Measurements from ENCODE around the gene UGT1A10. TPM values are rescaled to one million over a fixed set of nuclear protein-coding genes. Genes with fewer than 3 reads are reported as not detected.
"Not testable (repeated sequence)": the region's sequence is repeated elsewhere in the genome, so short reads cannot be mapped to it uniquely, and the experiment has no call there.

UGT1A10 gene
- total RNA-seq (2021) = not detected in 2 replicates
- long read RNA-seq = 0 reads

GRCh38 chr2:233636306-233636705, at the start of gene UGT1A10:
Gene UGT1A10 (plus strand): TSS chr2:233636448. CDS start chr2:233636523, 75 bp downstream.
- not testable (repeated sequence) for H3T11ph ChIP-seq (ENCODE audit: low read length); H3K4me2 ChIP-seq (ENCODE audit: insufficient read depth, insufficient read length, low read length); H3K36me3 Mint-ChIP-seq (ENCODE audit: insufficient read depth in 1 of 3, low read depth in 3 of 3); H3K14ac ChIP-seq (ENCODE audit: insufficient read depth, low read length); H4K5ac ChIP-seq (ENCODE audit: insufficient read length, low read depth, low read length); H3K4me1 Mint-ChIP-seq; H3K9me3 ChIP-seq (ENCODE audit: control insufficient read depth, low read depth, low read length); H3K4me1 ChIP-seq (ENCODE audit: insufficient read depth, low read length); H2BK12ac ChIP-seq (ENCODE audit: insufficient read length, low read depth, low read length); H3K56ac ChIP-seq (ENCODE audit: insufficient read length, low read depth, low read length); H2BK5ac ChIP-seq (ENCODE audit: insufficient read length, low read length); H4K8ac ChIP-seq (replicated peaks; ENCODE audit: insufficient read length, low read depth, low read length); H2BK120ac ChIP-seq (ENCODE audit: low read depth, low read length, poor library complexity, severe bottlenecking); H3K79me2 ChIP-seq (ENCODE audit: insufficient read depth, low read length); H2BK20ac ChIP-seq (ENCODE audit: low read depth, low read length, poor library complexity, severe bottlenecking); H3K27ac ChIP-seq (ENCODE audit: insufficient read length, low read depth, low read length); H2BK15ac ChIP-seq (ENCODE audit: low read depth, low read length); H3K9ac ChIP-seq (ENCODE audit: extremely low read depth, insufficient read length, low read length); H3K4me3 Mint-ChIP-seq; H3K4ac ChIP-seq (ENCODE audit: low read depth, low read length); H3K79me1 ChIP-seq (ENCODE audit: insufficient read depth, low read depth, low read length, poor library complexity, severe bottlenecking); H3K18ac ChIP-seq (ENCODE audit: insufficient read length, low read depth, low read length); H3K27me3 ChIP-seq (ENCODE audit: insufficient read depth, low read length); DNase-seq; H3K23me2 ChIP-seq (ENCODE audit: insufficient read length, low read depth, low read length, poor library complexity, severe bottlenecking); H4K20me1 ChIP-seq (ENCODE audit: control insufficient read depth, insufficient read depth, insufficient read length); H2AK5ac ChIP-seq (ENCODE audit: insufficient read length, low read length); H4K91ac ChIP-seq (ENCODE audit: insufficient read length, low read depth, low read length); H2AFZ ChIP-seq (ENCODE audit: low read length); H3K27ac Mint-ChIP-seq; H3K23ac ChIP-seq (ENCODE audit: insufficient read length, low read depth, low read length)
- peaks cover 2 to 12% of the 10 kb centered on the region in 2 experiments; a peak in 4 of 5 replicates for H3K9me3 Mint-ChIP-seq
- peaks cover 19% of the 10 kb centered on the region for H3K27me3 Mint-ChIP-seq (ENCODE audit: low read depth)
- WGBS (ENCODE audit: extremely low coverage, insufficient read length, low lambda C conversion rate) = no CpG with 5 or more reads among the region's 10 CpGs
